AG10803 (cell line): ENCODE data around the gene IL17C.

Experiments used
- DNase-seq: peaks from one replicate; pipeline ENCODE4 v3.0.0; 2010; ENCODE audit warnings: low read depth
- H3K4me3 ChIP-seq: 2 replicates; pipeline ENCODE4 v1.5.1; 2011; ENCODE audit warnings: mild to moderate bottlenecking, low read length, control low read depth
- TF ChIP-seq, protein P1 (sequence below): conservative IDR thresholded peaks from 2 replicates; pipeline ENCODE4 v1.5.1; 2011; ENCODE audit warnings: mild to moderate bottlenecking, low read length, control low read depth, inconsistent platforms

Gene IL17C

GRCh38 chr16:88651989-88652761 is 13.8 kb downstream of the IL17C start:
- DNase-seq, result no peak
- no peak overlapping the region for H3K4me3 ChIP-seq
- TF ChIP-seq, protein P1, sequence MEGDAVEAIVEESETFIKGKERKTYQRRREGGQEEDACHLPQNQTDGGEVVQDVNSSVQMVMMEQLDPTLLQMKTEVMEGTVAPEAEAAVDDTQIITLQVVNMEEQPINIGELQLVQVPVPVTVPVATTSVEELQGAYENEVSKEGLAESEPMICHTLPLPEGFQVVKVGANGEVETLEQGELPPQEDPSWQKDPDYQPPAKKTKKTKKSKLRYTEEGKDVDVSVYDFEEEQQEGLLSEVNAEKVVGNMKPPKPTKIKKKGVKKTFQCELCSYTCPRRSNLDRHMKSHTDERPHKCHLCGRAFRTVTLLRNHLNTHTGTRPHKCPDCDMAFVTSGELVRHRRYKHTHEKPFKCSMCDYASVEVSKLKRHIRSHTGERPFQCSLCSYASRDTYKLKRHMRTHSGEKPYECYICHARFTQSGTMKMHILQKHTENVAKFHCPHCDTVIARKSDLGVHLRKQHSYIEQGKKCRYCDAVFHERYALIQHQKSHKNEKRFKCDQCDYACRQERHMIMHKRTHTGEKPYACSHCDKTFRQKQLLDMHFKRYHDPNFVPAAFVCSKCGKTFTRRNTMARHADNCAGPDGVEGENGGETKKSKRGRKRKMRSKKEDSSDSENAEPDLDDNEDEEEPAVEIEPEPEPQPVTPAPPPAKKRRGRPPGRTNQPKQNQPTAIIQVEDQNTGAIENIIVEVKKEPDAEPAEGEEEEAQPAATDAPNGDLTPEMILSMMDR, result no peak

- H3K4me3 ChIP-seq, result no peak overlapping the region
- DNase-seq, result no peak
These were observed 14.3 kb downstream of the IL17C start for GRCh38 chr16:88652762-88653063.

DNA sequence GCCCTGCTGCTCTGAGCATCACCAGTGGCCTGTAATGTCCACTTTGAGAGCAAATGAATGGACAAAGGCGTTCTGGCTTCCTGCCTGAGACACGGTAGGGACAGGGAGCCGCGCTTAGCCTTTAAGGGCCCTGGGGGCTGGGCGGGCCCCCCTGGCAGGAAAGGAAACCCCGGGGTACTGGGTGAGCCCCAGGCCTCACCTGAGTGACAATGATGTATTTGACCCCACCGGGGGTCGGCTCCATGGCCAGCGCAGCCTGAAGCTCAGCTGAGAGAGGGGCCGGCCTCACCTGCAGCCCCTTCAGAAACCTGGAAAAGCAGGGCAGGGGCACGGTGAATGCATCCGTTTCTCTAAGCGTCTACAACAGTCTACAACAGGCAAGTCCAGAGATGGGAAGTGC is 14.7 kb downstream of the IL17C start:
- DNase-seq, result no peak
- TF ChIP-seq, protein P1, result no peak
- no peak overlapping the region for H3K4me3 ChIP-seq

More at GRCh38 chr16:88652762-88653063, 14.3 kb downstream of the IL17C start:
- TF ChIP-seq, protein P1, result no peak

GRCh38 chr16:88653596-88654362 is 15.4 kb downstream of the IL17C start:
- DNase-seq, result no peak
- TF ChIP-seq, protein P1, result no peak
- no peak overlapping the region for H3K4me3 ChIP-seq

GRCh38 chr16:88654363-88655052 is 16.1 kb downstream of the IL17C start:
- no peak for DNase-seq
- no peak overlapping the region for H3K4me3 ChIP-seq
- TF ChIP-seq, protein P1, result no peak

DNA sequence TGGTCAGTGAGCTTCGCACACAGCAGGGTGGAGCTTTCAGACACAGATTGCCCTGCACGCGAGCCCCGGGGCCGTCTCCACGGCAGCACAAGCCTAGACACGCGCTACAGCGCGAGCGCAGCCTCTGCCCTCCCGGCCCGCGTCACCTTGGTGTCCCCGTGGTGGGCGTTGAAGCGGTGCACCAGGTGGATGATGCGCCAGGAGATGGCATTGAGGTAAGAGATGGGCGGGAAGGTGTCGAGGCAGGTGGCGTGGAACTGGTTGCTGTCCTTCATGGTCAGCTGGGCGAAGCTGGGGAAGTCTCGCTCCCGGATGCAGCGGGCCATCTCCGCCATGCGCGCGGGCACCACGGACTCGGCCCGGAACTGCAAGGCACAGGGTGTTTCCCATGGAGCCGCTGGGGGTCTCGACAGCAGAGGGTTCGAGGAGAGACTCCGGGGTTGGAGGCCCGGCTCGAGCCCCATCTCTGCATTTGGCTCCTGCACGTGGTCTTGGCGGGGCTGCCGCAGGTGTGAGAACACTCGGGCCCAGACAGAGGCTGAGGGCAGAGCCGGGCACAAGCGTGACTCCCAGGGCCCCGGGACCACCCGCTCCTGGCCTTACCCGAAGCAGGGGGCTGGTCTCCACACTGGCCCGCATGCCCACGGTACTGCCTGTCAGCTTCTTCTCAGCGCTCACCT is 16.8 kb downstream of the IL17C start:
- DNase-seq, result no peak
- TF ChIP-seq, protein P1, result no peak
- no peak overlapping the region for H3K4me3 ChIP-seq
